Stimulated activated CD4-positive, alpha-beta T cell treated with anti-CD3 and anti-CD28 coated beads, Interleukin-12 subunit alpha, Interleukin-12 subunit beta, amount 100 ng/mL, for 48 hours (primary cell): ENCODE data around the gene HGFAC.
A peak's percentile ranks its signal among the peaks of the same experiment; 100 is the strongest.

Experiments used
- DNase-seq, 3 donors: peaks; one replicate each; pipeline ENCODE4 v3.0.0-alpha.2; 2020; ENCODE audit warnings: low read depth in 2 of 3, low spot score in 1 of 3

HGFAC gene

DNA sequence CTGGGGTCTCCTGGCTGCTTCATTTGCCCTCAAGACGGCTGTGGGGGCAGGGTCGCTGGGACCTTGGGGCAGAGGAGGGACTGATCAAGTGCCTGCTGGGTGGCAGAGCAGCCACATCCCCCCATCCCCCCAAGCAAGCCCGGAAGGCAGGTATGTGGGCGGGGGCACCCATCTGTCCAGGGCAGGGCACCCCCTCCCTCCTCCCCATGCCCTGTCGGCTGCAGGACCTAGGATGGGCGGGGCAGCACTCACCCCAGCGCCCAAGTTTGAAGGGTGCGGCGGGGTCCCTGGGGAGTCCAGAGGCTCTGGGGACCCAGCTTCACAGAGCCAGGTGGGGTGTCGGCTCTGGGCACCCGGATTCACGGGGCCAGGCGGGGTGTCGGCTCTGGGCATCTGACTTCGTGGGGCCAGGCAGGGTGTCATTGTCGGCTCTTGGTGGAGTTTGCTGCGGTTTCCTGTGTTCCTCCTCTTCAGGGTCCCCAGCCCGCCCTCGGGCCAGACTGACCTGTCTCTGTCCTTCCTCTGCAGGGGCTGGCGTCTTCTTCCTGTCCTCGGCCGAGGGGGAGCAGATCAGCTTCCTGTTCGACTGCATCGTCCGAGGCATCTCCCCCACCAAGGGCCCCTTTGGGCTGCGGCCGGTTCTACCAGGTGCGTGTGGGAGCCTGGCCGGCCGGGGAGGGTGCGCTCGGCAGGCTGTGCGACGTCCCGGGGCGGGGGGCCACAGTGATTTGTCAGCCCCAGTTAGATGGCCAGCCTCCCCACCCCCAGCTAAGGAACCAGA lies 43.4 kb downstream of the HGFAC start:
- DNase-seq: no peak

DNA sequence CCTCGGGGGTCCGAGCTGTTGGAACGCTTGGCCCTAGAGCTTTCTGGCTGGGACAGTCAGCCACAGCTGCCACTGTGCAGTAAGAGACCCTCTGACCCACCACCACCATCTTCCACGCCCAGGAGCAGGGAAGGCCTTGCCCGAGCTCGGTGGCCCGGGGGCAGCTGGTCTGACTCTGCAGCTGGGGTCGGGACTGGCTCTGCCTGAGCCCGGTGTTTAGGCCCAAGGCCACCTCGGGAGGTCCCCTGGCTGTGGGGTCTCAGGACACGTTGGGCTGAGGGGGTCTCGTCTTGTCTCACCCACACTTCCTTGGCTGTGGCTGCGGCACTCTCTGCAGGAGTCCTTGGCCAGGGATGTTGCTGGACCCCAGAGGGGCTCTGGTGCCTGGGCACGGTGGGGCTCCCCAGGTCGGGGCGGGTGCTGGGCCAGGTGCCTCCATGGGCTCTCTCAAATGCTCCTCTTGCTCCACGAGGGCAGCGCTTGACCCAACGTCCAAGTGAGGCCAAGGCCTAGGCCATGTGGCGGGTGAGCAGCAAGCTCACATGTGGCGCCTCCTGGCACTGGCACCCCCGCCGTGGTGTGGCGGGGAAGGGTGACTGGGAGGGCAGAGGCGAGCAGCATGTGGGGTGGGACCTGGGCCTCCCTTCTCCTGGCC lies 44.2 kb downstream of the HGFAC start:
- DNase-seq: no peak

DNA sequence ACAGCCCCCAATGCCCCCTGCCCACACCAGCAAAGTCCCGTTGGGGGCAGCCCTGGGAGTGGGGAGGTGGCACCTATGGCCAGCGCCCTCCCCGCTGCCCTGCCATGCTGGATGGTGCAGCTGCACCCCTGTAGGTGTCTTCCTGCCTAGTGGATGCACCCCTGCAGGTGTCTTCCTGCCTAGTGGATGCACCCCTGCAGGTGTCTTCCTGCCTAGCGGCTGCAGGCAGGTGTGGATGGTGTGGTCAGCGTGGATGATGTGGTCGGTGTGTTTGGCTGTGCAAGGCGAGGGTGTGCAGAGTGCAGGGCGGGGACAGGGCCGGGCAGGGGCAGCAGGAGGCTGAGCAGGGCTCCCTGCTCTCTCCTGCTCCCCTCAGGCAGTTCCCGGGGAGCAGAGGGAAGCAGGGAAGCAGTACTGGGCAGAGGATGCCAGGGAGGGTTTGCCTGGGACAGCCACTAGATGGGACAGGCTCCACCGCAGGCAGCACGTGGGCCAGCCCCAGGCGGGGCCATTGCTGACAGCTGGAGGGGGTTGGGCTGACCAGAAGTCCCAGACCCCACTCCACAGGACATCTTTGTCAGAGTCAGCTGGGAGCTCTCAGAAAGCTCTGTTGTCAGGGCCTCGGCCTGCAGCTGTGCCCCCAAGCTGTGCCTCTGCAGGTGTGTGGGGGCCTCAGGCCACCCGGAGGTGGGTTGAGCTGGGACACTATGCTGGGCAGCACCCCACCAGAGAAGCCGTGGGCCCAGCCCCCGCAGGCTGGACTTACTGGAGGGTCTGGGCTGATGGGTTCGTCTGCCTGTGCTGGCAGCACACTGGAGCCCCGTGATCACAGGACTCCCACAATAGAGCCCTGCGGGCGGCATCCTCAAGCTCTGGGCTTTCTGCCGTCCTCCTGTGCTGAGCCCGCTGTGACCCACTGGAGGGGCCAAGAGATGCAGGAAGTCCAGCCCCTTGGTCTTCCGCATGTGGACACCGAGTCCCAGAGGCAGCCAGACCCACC lies 45.1 kb downstream of the HGFAC start:
- no peak for DNase-seq

DNA sequence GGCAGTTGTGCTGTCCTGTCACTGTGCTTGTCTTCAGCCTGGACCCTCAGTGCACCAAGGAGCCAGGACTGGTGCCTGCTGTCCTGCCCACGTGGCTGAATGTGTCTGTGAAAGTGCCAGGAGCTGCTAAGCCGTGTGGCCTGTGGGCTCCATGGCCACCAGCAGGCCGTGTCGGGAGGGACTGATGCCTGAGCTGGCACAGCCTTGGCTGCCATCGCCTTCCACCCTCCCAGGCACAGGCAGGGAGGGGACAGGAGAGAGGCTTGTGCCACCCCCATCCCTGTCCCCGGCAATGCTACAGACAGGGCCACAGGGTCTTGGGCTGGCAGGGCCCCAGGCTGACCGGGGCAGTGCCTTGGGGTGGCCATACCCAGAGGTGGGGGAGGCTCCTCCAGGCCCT lies 46.1 kb downstream of the HGFAC start:
- no peak for DNase-seq

DNA sequence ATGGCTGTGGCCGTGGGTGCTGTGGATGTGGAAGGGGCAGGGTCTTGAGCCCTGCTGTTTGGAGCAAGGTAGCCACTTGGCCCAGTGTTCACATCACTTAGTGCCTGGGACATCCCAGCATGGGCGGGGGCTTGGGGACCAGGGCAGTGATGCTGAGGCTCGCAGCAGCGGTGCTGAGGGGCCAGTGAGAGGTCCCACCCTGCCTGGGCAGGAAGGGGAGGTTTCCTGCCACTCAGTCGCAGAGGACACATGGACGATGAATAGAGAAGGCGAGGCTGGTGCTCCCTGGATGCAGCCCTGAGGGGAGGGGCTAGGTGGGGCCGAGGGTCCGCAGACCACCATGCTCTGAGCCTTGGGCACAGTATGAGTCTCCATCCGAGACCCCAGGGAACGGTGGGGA lies 47.1 kb downstream of the HGFAC start:
- DNase-seq: no peak

DNA sequence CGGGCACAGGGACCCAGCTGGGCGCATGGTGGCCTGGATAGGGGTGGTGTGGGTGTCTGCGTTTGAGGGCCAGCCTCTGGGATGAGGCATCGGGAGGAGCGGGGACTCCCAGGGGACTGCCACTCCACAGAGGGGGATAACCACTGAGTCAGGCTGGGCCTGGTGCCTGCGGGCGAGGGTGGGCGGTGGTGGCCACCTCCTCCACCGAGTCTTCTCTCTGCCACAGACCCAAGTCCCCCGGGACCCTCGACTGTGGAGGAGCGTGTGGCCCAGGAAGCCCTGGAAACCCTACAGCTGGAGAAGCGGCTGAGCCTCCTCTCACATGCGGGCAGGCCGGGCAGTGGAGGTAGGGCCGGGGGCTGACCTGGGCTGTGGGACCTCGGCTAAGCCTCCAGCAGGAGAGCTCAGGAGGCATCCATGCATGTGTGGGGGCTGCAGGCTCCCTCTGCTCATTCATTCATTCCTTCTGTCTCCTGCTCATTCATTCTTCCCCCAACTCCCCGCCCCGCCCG lies 47.7 kb downstream of the HGFAC start:
- DNase-seq: peak in 1 of 3 donors; percentile 9

DNA sequence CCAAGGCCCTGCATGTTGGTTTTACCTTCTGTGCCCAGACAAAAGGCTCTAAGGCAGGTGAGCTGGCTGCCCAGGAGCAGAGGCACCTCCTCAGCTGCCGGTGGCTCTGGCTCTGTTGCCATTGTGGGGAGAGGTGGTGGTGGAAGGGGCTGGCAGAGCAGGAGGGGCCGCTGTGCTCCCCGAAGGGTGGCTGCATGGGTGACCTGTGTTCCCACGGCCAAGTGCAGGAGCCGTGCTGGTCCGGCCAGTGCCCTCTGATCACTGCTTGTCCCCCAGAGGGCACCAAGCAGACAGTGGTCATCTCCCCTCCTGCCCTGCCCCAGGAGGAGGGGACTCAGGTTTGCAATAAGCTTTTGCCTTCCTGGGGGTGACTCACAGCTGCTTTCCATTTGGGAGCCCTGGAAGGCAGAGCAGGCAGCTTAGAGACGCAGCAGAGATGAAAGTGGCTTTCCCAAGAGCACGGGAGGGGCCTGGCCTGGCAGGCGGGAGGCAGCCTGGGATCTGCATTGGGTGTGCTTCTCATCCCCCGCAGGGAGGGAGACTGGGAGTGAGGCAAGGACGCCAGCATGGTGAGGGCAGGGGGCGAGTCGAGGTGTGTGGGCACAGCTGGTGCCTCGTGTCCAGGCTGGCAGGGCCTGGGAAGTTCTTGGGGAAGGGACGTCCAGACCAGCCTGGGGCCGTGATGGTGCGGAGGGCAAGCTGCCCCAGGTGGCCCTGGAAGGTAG lies 50.1 kb downstream of the HGFAC start:
- DNase-seq: no peak

DNA sequence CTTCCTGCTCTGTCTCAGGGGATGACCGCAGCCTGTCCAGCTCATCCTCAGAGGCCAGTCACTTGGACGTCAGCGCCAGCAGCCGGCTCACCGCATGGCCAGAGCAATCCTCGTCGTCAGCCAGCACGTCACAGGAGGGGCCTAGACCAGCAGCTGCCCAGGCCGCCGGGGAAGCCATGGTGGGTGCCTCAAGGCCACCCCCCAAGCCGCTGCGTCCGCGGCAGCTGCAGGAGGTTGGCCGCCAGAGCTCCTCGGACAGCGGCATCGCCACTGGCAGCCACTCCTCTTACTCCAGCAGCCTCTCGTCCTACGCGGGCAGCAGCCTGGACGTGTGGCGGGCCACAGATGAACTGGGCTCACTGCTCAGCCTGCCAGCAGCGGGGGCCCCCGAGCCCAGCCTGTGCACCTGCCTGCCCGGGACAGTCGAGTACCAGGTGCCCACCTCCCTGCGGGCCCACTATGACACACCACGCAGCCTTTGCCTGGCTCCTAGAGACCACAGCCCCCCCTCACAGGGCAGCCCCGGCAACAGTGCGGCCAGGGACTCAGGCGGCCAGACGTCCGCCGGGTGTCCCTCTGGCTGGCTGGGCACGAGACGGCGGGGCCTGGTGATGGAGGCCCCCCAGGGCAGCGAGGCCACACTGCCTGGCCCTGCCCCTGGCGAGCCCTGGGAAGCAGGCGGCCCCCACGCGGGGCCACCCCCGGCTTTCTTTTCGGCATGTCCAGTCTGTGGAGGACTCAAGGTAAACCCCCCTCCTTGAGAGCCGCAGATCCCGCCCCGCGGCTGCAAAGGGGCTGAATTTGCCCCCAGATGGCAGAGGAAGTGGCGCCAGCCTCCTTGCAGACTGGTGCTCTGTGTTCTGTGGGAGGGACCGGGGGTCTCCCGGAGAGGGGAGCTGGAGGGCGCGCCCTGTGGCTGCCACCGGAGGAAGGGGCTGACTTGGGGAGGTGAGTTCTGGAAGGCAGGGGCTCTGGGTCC lies 51.3 kb downstream of the HGFAC start:
- no peak for DNase-seq

DNA sequence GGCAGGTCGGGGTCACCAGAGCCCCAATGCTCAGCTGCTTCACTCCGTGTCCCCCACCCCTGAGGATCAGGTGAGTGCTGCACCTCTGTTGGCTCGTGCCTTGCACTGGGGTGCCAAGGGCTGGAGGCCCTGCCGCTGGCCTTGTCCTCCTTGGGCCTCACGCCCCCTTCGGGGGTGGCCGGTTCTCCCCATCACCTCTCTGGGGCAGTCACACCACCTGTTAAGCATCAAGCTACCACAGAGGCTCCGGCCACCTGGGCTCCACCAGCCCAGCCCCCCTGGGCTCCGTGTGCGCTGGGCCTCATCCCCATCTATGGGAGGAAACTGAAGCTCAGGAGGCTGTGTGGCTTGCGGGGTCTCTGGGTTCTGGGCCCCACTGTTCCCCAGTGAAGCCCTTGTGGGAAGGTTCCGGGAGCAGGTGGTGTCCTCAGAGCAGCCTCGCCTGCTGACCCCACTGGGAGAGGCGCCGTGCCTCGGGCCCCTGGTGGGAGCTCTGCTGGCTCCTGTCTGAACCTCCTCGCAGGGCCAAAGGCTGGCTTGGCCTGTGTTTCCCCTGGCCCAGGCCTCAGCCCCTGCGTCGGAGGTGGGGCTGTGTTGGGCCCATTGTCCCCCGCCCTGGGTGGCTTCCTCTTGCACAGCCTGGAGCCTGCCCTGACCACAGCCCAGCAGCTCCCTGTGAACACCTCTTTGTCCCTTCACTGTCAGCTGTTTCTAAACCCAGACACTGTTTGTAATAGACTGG lies 52.1 kb downstream of the HGFAC start:
- no peak for DNase-seq

DNA sequence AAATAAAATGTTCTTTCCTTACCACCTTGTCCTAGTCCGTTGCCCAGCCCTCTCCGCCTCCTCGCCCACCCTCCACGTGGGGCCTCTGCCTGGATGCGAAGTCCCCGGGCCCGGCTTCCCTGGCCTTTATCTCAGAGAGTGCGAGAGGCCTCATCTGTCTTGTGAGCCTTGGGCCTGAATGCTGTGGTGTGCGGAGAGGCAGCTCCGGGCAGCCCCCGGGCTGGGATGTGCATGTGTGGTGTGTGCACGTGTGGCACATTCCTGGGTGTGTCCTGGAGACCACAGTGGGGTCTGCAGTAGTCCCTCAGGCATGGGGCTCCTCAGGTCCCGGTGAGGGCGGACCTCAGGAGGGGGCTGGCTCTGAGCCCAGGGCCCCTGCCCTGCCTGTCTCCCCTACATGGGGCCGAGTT lies 52.7 kb downstream of the HGFAC start:
- no peak for DNase-seq

DNA sequence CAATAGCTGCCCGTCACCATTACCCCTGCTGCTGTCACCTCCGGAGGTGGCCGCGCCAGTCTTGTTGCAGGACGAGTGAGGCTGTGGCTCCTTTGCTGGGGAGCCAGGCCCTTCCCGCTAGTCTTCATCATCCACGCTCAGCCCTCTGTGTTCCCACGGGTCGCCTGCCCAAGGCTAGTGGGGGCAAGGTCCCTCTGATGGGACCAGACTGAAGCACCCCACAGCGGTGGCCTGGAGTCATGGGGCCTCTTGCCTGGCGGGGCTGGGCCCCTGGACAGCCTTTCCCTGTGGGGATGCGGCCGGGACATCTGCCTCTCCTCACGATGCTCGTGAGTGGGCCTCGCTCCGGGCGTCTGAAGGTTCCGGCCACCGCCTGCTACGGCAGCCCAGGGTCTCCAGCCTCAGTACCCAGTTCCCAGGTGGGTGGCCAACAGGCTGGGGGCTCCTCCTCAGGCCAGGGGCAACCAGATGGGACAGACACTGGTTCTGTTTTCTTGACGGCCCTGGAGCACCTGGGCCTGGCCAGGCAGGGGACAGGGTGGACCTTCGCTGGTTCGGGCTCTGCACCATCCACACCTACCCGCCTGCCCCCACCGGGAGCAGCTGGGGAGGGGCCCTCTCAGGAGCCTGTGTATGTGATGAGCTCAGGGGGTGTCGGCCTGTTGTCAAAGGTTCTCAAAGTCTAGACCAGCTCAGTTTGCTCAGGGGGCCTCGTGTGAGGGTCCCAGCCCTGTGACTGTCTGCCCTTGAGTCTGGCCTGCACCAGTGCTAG lies 53.6 kb downstream of the HGFAC start:
- no peak for DNase-seq

DNA sequence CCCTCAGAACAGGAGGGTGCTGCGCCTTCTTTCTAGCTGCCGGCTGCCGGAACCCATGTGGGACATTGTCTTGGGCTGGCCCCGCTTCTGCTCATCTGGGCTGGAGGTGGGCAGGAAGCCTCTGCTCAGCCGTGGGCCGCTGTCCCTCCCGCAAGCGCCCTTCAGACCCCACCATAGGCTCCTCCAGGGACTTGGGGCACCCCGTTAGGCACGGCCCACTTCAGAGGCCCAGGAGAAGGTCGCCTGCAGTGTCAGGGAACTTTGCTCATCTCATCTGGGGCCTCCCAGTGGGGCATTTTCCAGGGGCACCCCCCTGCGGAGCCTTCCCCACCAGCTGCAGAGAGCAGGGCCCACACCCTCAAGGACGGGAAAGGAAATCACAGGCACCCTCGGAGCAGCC lies 54.3 kb downstream of the HGFAC start:
- no peak for DNase-seq

DNA sequence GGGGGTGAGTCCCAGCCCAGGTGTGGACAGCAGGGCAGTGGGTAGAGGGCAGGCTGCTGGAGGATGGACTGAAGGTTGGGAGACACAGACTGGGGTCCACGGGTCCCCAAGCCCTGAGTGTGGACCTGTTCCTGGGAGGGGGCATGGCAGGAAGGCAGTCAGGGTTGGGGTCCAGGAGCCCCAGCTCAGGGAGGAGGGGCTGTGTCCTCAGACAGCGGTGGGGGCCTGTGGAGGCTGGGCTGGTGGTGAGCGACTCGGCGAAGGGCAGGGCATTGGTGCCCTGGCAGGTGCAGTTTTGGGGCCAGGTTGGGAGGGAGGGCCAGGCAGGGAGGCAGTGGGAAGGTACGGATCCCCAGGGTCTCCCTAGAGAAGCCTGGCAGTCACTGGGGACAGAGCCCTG lies 55.3 kb downstream of the HGFAC start:
- DNase-seq: no peak

DNA sequence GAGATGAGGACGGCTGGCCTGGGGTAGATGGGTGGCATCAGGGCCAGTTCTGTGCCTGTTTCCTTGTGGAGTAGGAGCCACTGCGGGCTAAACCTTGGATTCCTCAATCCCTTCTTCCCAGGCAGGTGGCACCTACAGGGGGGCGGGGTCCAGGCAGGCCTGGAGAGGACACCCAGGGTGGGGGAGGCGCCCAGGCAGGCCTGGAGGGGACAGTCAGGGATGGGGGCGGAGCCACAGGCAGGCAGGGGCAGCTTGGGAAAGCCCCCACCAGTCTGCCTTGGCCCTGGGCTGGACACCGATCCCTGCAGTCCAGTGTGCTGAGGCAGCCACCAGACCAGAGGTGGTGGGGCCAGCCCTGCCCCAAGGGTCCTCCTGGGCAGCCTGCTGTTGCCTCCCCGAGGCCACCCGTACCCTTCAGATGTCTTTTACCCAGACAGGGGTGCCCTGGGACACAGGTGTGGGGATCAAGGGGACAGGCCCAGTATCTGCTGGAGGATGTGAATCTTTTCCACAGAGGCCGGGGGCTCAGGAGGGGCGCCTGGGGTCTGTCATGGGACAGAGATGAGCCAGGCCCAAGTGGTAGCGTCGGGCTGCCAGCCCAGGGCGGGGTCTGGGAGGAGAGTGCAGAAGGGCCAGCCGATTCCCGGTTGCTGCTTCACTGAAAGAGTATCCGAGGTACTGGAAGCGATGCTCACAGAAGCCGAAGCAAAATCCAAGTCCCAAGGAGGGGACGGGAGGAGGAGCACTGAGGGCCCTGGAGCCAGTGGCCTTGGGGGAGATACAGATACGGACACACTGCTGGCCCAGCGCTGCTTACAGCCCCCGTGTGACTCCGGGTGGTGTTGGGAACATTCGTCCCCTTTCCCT lies 56.0 kb downstream of the HGFAC start:
- no peak for DNase-seq

DNA sequence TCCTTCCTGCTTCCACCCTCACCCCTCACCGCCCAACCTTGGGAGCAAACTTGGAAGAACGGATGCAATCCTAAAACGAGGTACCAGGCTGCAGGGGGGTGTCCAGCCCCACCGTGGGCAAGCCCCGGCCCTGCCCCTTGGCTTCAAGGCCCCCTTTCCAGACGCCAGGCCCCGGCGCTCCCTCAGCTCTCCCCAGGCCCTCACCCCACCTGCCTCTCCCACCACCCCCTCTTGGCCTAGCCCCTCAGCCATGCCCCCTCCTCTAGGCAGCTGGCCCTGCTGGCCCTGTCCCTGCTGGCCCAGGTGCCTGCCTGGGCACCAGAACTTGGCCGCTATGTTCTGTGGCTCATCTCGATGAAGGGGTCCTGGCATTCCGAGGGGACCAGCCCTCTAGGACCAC lies 56.6 kb downstream of the HGFAC start:
- no peak for DNase-seq
